Glomerular endothelial cell (primary cell): ENCODE results near the gene CD79B. TPM values are rescaled to one million over a fixed set of nuclear protein-coding genes. Genes with fewer than 3 reads are reported as not detected.

ENCODE experiments used
- DNase-seq: peaks from one replicate; pipeline ENCODE4 v3.0.0-alpha.2; 2011; ENCODE audit warnings: low read depth, low spot score; ENCODE audit errors: extremely low read depth
- total RNA-seq: library from RNA; depleted of rRNA; stranded (reverse); fragments of >200 nt; gene quantifications from 2 replicates; pipeline ENCODE4 v1.2.3, GENCODE V29; 2015

Gene CD79B
- 0.70 and 3.2 TPM in 2 replicates for total RNA-seq

DNA sequence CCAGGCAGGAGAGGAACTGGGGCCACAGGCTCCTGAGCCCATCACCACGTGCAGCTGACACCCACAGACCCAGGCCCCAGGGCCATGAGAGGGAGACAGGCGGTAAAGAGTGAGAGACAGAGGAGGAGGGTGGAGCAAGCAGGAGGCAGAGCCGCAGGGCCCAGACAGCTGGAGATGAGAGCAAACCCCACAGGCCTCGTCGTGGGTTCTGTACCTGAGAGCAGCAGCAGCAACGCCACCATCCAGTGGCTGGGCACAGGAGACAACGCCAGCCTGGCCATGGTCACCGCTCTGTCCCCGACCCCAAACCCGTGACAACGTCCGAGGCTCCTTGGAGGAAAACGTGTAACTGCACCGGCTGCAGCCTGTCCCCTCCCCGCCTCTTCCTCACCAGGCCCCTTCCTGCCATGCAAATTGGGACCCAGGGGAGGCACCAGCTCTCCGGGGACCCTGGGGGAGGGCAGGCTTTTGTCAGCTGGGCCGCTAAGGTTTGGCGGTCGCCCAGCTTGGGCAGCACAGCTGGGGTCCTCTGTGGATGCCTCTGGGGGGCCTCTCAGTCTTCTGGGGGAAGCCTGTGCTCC lies at the start of gene CD79B:
Gene CD79B (minus strand): TSS at position 351 of the 581 bp plus-strand sequence. CDS start 70 bp downstream, at position 281.
- DNase-seq: no peak

DNA sequence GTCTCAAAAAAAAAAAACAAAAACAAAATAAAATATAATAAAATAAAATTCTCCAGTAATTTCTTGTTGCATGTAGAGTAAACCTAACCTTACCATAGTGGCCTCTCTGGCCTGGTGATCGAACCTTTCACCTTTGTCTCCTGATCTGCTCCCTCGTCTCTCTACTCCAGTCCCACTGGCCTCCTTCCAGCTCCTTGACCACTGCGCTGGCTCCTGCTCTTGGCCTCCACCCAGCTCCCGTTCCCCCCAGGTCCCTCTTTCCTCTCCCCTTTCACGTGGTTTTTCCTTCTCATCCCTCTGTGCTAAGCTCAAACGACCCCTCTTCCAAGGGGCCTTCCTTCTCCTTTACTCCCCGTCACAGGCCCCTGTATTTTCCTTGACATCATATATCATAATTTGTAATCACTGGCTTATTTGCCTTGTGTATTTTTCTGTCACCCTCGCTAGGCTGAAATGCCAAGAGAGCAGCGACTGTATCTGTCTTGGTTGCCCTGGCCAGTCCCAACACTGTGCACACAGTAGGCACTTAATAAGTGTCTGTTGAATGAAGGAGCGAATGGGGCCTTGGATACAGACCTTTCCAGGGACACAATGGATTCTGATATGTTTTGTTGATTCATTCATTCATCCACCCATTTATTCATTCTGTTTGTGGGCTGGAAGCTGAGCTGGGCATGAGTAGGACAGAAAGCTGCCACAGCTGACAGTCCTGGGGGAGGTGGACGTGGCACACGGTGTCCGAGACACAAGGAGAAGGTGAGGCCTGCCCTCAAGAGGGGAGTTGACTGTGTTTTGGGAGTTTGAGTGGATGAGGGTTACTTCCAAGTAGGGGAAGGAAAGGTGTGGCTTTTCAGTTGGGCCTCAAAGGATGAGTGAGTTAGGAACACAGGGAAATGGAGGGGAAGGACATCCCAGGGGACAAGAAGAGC lies 46.4 kb upstream of the CD79B start:
- no peak for DNase-seq

DNA sequence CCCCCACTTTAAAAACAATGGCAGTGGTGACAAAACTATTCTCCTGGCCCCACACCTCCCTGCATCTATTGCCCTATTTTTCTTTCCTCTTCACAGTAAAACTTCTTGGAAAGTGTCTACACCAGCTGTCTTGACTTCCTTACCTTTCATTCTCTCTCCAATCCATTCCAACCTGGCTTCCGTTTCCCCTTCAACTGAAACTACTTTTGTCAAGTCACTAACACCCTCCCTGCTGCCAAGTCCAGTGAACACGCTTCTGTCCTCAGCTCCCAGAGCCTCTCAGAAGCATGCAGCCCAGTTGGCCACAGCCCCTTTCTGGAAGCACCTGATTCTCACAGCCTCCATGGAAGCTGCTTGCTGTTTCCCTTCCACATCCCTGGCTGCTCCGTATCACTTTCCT lies 44.6 kb upstream of the CD79B start:
- DNase-seq: no peak

DNA sequence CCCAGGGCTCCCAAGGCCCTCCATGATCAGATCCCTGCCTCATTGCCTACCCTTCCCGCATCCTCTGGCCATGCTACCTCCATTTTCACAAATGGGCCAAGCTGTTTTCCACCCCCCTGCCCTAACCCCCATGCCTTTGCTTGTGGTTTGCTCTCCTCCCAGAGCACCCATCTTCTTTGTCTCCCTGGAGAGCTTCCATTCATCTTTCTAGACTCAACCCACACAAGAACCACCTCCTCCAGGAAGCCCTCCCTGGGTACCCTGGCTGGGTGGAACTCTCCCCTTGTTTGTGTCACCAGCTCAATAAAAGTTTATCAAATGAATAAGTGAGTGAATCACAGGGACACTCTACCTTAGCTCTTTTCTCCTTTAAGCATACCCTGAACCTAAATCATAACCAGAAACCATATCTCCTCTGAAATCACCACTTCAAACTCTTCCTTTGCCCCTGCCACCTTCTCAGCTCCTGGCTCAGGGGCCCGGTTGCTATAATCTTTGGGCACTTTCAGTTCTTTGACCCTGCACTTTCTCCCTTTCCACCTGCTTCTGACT lies 43.5 kb upstream of the CD79B start:
- no peak for DNase-seq

DNA sequence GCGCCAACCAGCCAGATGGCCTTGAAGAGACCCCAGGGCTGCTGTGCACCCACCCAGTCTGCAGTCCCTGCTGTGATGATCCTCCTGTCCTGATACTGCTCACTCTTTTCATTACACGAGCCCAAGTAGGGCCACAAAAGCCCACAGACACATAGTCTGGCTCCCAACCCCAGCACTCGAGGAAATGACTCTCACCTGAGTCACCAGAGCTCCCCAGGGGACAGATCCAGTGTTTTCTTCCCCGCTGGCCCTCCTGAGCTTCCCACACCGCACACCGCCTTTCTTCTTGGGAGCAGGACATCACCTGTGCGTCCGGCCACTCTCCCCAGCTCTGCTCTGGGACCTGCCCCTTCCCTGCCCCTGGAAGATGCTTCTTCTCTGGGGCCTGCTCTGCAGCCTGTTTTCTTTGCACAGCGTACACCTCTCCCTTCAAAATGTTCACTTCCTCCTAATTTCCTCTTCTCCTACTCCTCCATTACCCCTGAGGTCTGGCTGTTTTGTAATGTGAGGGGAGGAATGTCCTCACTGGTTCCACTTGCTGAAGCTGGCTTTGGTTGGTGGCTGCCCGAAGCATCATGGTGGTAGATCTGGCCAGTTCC lies 42.6 kb upstream of the CD79B start:
- no peak for DNase-seq

DNA sequence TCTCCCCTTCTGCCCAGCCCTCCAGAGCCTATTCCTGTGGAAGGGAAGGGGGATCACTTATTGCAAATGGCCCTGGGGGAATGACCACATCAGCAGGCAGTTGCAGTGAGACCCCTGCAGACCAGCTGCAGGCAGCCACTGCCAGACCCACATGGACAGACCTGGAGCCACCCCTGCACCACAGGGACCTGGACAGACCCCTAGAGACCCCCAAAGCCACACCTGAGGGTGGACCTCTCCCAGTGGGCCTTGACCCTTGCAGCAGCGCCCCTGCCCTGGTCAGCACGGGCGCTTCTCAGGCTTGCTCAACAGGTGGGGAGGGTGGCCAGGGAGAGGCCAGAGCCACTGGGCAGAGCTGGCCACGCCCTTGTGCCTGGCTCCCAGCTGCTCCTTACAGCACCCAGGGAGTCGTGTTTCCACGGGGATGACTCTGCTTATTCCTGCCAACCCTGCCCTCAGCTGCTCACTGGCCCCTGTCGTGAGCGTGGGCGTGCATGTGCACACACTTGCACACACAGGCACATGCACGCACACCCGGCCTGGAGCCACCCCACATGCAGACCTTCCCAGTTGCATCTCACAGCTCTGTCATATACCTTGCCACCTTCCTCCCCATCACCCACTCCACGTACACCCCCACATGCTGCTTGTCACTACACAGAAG lies 41.9 kb upstream of the CD79B start:
- no peak for DNase-seq

DNA sequence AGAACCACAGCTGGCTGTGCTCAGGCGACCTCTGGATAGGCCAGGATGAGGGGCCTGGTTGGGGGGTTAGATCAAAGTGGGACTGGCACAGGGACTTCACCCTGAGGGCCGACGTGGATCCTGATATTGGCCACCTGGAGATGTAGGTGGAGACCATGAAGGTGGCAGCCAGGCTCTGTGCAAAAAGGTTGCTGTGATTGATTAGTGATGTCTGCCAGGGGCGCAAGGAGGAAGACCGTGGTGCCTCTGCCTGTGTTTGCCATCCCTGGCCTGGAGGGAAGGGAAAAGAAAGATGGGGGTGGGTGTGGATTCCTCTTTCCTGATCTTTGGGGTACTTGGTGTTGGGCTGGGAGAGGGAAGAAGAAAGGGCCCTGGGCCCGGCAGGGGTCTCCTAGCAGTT lies 41.1 kb upstream of the CD79B start:
- DNase-seq: no peak

DNA sequence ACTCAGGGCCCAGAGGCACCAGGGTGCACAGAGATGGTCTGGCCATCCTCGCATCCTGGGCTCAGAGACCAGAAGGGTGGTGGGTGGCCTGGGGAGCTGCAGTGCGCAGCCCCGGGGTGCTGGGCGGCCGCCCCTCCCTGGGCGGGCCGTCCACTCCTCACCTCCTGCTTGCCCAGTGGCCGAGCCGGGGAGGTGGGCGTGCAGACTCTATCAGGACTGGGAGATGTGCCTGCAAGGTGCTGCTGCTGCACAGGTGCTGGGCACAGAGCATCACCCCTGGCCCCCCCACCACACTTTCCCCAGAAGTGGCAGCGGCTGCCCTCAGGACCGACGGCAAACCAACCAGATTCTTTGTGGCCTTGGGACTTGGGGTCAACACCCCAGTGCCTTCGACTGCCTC lies 40.7 kb upstream of the CD79B start, which contains the start of gene SCN4A:
Gene SCN4A (minus strand): TSS at position 123 of the 400 bp plus-strand sequence. CDS start 77 bp downstream, at position 46.
- DNase-seq: no peak

DNA sequence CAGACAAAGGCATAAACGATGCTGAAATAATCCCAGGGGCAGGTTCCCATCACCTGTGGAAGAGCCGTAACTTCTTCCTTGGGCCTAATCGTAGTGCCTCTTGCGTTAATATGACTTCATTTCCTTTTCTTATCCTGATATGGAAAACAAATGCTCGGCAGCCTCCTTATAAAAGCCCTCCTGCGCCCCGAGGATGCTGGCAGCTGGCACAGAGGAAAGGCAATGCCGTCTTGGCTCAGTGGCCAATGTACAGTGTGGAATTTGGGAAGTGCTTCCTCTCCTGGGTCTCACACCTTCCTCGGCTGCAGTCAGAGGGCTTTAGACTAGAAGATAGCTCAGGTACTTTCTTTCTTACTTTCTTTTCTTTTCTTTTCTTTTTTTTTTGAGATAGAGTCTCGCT lies 37.1 kb upstream of the CD79B start:
- DNase-seq: no peak

DNA sequence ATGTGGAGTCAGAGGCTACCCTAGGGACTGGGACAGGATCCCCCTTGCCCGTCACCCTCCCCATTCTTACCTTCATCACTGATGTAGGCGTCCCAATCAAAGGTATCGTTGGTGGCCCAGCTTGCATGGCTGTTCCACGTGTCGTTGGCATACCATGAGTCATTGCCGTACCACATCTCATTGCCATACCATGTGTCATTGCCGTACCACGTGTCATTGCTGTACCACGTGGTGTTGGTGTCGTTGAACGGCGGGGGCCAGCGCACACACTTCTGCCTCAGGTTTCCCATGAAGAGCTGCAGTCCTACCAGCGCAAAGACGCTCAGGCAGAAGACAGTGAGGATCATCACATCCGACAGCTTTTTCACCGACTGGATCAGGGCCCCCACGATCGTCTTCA lies 35.8 kb upstream of the CD79B start:
- no peak for DNase-seq

DNA sequence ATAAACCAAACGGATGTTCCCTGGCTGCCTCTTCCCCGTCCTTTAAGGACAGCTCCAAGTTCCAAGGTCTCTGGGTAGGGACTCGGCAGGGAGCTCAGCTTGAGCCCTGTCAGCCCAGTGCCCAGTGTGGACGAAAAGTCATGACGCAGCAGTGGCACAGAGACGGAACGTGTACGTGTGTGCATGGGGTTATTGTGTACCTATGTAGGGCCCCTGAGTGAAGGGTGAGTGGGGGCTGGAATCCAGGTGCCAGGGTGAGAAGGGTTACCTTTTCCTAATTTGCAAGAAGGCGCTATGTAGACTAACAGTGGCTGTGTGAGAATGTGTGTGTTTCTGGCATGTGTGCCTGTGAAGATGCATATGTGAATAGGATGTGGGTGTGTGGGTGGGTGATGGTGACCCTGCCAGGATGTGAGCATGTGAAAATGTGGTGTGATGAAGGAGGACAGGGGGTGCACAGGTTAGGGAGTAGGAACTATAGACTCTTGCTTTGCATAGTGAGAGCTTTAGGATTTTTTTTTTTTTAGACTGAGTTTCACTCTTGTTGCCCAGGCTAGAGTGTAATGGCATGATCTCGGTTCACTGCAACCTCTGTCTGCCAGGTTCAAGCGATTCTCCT lies 34.6 kb upstream of the CD79B start:
- DNase-seq: no peak

DNA sequence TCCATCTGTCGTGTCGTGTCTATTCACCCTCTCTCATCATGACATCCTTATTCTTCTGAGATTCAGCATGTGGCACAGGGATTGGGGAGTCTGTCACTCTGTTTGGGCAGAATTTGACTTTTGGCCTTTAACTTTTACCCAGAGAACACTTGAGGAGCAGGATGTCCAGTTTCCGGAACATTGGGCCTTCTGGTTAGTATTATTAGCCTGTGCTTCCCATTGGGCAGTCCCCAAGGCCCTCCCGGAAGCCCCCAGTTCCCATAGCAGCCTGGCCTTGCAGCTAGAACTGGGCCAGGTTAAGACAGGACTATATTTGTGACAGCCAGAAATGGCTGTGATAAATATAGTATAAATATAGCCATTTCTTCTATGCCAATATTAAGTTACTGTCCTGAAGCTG lies 31.0 kb upstream of the CD79B start:
- DNase-seq: no peak

DNA sequence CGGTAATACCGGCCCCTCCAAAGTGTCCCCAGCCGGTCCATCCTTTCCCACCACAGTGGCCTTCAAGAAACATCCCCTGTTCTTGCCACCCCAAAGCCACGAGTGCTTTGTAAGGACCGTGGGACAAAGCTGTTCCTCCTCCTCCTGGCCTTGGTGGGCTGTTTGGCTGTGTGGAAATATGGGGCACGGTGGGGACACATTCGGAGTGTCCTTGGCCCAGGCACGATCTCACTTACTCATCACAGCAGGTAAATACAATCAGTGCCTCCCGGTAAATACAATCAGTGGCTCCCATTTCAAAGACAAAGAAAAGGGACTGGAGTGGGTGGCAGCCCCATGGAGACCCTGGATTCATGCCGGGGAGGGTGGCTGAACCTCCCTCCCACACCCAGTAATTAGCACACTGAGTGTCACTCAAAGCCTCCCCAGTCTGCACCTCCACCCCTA lies 30.2 kb upstream of the CD79B start:
- DNase-seq: no peak

DNA sequence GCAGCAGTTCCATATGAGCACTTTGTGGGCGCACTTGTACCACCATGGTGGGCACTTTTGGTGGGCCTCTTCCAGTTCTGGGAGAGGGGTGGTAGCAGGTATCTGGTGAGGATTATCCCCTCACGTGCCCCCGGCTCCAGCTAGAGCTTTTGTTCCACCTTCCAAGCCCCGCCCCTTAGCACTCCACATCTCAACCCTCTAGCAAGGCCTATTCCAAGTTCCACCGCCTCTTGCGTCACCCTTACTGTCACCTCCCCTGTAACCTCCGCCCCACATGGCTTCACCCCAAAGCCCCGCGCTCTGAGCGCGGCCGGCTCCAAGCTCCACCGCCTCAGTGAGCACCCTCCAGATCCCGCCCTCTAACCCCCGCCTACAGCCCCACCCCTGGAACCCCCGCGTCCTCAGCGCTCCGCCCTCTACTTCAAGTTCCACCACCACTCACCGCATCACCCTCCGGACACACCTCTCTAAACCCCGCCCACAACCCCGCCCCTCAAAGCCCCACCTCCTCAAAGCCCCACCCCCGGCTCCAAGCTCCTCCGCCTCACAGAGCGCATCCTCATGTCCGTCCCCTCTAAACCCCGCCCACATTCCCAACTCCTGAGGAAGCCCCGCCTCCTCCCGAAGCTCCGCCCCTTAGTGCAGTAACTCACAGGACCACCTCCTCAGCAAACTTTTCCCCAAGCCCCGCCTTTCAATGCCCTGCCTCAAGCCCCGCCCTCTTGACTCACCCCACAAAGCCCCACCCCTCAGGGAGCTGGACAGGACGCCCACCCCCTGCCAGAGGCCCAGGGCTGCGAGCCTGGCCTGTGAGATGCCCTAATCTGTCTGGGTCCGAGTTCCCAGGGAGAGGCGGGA lies 29.5 kb upstream of the CD79B start:
- no peak for DNase-seq

DNA sequence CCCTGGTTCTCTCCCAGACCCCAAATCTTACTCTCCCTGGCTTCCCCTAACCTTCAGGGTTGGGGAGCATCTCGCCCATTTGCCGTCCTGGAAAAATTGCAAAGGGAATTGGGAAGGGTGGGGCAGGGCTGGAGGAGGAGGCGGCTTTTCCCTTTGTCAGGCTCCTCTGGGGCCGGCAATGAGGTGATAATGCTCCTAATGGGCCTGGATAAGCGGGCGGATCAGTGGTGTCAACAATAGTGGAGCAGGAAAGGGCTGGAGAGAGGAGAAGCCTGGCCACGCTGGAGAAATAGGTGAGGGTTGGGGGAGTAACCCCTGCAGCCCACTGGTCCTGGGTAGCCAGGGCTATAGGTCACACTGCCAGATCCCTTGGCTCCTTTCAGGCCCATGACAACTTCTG lies 28.3 kb upstream of the CD79B start:
- DNase-seq: no peak

DNA sequence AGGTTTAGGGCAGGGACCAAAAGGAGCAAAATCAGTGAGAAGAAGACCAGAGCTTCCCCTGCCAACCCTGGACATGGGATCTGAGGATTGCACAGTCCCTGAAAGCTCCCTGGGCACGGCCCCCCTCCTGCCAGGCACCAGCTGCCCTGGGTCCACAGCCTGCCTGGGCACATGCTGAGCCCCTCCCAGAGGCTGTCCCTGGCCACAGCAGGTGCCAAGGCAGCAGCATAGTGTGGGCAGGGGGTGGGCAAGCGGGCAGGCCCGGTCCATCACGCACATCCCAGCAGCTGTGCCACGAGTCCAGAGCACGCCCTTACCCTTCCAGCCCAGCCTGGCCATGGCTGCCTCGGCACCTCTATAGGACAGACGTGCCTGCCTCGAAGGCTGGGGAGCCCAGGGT lies 27.9 kb upstream of the CD79B start:
- no peak for DNase-seq

DNA sequence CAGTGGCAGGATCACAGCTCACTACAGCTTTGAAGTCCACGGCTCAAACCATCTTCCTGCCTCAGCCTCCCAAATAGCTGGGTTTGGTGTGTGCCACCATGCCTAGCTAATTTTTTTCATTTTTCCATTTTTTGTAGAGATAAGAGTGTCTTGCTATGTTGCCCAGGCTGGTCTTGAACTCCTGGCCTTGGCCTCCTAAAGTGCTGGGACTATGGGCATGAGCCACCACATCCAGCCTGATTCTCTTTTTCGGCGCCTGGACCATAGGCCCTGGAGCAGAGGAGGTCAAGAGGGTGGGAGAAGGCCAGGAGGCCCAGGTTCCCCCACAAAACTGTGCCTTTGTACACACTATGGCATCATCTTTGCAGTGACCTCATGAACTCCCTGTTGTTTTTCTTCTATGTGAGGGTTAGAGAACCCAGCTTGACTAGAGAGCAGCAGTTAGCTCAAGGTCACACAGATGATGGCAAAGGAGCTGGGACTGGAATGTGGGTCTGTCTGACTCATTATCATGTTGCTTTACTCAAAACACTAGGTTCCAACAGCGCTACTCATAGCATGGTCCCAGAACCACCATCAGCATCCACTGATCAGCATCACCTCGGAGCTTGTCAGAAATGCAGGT lies 24.3 kb upstream of the CD79B start:
- DNase-seq: no peak

DNA sequence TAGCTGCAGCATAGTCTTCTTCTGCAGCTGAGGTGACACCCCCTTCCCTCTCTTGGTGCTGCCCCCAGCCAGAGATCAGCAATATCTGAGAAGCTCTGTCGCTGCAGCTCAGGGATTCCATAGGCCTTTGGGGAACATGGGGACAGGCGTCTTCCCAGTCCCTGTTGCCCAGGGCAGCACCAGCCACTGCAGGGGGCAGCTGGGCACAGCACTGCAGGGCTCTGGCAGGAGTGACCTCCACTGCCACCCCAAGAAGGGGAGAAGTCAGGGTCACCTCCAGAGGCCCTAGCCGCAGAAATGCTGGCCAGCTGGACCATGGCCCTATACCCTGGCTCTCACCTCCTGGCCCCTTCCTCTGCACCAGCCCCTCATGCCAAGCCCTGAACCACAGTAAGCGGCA lies 23.7 kb upstream of the CD79B start:
- DNase-seq: no peak

DNA sequence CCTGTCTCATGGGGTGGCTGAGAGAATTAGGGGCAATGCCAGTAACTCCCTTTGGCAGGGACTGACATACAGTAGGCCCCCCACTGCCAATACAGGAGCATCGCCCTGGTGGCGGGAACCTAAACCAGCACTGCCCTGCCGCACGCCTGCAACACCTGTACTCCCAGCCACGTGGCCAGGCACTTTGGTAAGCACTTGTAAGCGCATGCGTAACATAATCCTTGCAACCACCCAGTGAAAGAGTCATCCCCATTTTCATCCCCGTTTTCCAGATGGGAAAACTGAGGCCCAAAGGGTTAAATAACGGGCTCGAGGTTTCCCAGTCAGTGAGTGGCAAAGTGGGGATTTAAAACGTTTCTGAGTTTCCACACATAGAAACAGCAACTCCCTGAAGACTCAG lies 23.1 kb upstream of the CD79B start:
- no peak for DNase-seq
